Left lung (tissue), 10 donors: ENCODE results near the gene KIF16B. TPM values are rescaled to one million over a fixed set of nuclear protein-coding genes. Genes with fewer than 3 reads are reported as not detected.

Experiments
- ATAC-seq: fragments of 200-7000 bp; cut with Tn5 transposase; one replicate; pipeline ENCODE4 v1.9.1; 2020; ENCODE audit warnings: moderate library complexity
- DNase-seq, 4 donors: peaks; one replicate each; pipeline ENCODE4 v3.0.0-alpha.2; 2013 to 2020
- H3K27ac ChIP-seq, 2 donors: fragments of 200-600 bp; sonication (generic) in 1 of 2; one replicate each; pipeline versions ENCODE4 v1.5.0 to v1.8.0; 2020 to 2021
- H3K27me3 ChIP-seq, 2 donors: fragments of 200-600 bp; sonication (generic) in 1 of 2; one replicate each; pipeline versions ENCODE4 v1.5.0 to v1.8.0; 2020 to 2021
- H3K36me3 ChIP-seq, 2 donors: fragments of 200-600 bp; sonication (generic) in 1 of 2; one replicate each; pipeline versions ENCODE4 v1.5.0 to v1.8.0; 2020 to 2021
- H3K4me1 ChIP-seq, 2 donors: fragments of 200-600 bp; one replicate each; pipeline ENCODE4 v1.8.0; 2021
- H3K4me3 ChIP-seq, 2 donors: fragments of 200-600 bp; sonication (generic) in 1 of 2; one replicate each; pipeline versions ENCODE4 v1.5.0 to v1.8.0; 2020 to 2021; ENCODE audit warnings: mild to moderate bottlenecking in 1 of 2
- H3K9me3 ChIP-seq, 2 donors: fragments of 200-600 bp; sonication (generic) in 1 of 2; one replicate each; pipeline versions ENCODE4 v1.5.0 to v1.8.0; 2020 to 2021
- intact Hi-C, 2 donors: fragments of 100-400 bp; cut with DNase I; formaldehyde crosslinking; loops; one replicate each; pipeline versions ENCODE4 v1.11.2 to v1.14.2; 2022
- polyA plus RNA-seq, 6 donors: library from polyadenylated mRNA; unstranded; fragments of 120-200 nt; gene quantifications; one replicate each; pipeline ENCODE4 v1.2.1, GENCODE V29; 2013; ENCODE audit not compliant: insufficient read length in 6 of 6
- total RNA-seq, 2 donors: library from RNA; stranded (reverse); fragmentation: NEBNext Ultra II Directional; extraction: Animal tissue kit (Norgen Biotek cat#: 25700); gene quantifications; one replicate each; pipeline ENCODE4 v1.2.1, GENCODE V29; 2021
- TF ChIP-seq, protein P1 (sequence below), 2 donors: fragments of 200-600 bp; sonication (generic) in 1 of 2; IDR thresholded peaks; one replicate each; pipeline versions ENCODE4 v1.5.0 to v1.8.0; 2021; ENCODE audit warnings: antibody characterized with exemption in 2 of 2
- donor health status: DM: no; HTN: yes; CAD: no.
- donor health status: DM: no; HTN: no; CAD: no.

KIF16B gene
- total and polyA plus RNA-seq, 8 donors, result 9.1 to 23.8 (median 12.8) TPM

DNA sequence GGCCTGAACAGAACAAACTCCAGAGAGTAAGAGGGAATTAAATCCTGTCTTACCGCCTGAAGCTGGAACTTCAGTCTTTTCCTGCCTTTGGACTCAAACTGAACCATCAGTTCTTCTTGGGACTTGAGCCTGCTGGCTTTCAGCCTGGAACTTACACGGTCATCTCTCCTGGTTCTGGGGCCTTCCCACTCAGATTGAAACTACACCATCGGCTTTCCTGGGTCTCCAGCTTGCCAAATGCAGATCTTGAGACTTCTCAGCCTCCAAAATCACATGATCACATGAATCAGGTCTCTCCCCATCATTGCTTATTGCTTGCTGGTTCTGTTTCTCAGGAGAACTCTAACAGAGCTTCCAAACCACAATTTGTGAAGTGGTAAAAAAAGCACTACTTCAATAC is 276.3 kb downstream of the KIF16B start:
- DNase-seq (no peak), ATAC-seq (no peak)
- TF ChIP-seq, protein P1, sequence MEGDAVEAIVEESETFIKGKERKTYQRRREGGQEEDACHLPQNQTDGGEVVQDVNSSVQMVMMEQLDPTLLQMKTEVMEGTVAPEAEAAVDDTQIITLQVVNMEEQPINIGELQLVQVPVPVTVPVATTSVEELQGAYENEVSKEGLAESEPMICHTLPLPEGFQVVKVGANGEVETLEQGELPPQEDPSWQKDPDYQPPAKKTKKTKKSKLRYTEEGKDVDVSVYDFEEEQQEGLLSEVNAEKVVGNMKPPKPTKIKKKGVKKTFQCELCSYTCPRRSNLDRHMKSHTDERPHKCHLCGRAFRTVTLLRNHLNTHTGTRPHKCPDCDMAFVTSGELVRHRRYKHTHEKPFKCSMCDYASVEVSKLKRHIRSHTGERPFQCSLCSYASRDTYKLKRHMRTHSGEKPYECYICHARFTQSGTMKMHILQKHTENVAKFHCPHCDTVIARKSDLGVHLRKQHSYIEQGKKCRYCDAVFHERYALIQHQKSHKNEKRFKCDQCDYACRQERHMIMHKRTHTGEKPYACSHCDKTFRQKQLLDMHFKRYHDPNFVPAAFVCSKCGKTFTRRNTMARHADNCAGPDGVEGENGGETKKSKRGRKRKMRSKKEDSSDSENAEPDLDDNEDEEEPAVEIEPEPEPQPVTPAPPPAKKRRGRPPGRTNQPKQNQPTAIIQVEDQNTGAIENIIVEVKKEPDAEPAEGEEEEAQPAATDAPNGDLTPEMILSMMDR (IDR thresholded peaks at IDR 0.05), result no peak
- Histone ChIP-seq H3K9me3 (peaks cover 0 to 12% of the 10 kb centered on the region in 2 donors), H3K27ac (no peak overlapping the region), H3K27me3 (no peaks in the 10 kb centered on the region), H3K4me3 (no peak overlapping the region), H3K4me1 (no peaks in the 10 kb centered on the region), H3K36me3 (no peaks in the 10 kb centered on the region)
- intact Hi-C loops, result no loop called here

DNA sequence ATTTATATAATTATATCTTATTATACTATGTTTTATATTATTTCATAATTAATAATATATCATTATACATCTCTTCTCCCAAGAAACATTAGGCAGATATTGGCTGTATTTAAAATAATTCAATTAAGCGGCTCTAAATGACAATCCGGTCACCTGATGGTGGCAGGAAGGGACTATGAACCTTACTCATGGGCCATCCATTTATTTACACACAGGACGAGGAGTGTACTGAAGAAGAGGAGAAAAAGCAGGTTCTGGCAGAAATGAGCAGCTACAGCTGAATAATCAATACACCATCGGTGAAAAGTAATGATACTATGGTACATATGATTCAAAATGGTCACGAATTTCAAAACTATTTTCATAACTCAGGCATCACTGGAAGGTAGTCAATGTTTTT is 277.7 kb downstream of the KIF16B start:
- Histone ChIP-seq H3K9me3 (no peaks in the 10 kb centered on the region), H3K4me1 (no peaks in the 10 kb centered on the region), H3K36me3 (no peaks in the 10 kb centered on the region), H3K4me3 (no peak overlapping the region), H3K27ac (no peak overlapping the region), H3K27me3 (no peaks in the 10 kb centered on the region)
- intact Hi-C loops, result no loop called here
- DNase-seq (no peak), ATAC-seq (no peak)
- TF ChIP-seq, protein P1 (IDR thresholded peaks at IDR 0.05), result no peak

DNA sequence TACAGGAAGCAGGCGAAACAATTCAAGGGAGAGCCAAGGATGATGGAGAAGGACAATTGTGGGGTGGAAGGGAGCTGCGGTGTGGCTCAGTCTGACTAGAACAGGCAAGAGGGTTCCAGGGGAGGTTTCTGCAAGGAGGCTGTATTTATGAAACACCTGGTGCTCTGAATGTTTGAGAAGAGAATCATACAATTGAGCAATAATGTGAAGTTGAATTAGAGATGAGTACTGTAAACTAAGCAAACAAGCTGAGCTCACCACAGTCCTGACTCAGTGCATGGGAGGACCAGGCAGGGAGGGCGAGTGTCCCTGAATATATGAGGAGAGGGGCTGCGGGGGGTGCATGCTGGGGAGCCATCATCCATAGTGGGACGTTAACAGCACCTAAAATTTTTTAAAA is 279.7 kb downstream of the KIF16B start:
- DNase-seq (no peak), ATAC-seq (no peak)
- no peaks in the 10 kb centered on the region for H3K9me3 ChIP-seq
- no peaks in the 10 kb centered on the region for H3K36me3 ChIP-seq
- H3K27me3 ChIP-seq, result no peaks in the 10 kb centered on the region
- no peak overlapping the region for H3K27ac ChIP-seq
- no peaks in the 10 kb centered on the region for H3K4me1 ChIP-seq
- intact Hi-C loops, result no loop called here
- TF ChIP-seq, protein P1 (IDR thresholded peaks at IDR 0.05), result no peak
- H3K4me3 ChIP-seq, result no peak overlapping the region

DNA sequence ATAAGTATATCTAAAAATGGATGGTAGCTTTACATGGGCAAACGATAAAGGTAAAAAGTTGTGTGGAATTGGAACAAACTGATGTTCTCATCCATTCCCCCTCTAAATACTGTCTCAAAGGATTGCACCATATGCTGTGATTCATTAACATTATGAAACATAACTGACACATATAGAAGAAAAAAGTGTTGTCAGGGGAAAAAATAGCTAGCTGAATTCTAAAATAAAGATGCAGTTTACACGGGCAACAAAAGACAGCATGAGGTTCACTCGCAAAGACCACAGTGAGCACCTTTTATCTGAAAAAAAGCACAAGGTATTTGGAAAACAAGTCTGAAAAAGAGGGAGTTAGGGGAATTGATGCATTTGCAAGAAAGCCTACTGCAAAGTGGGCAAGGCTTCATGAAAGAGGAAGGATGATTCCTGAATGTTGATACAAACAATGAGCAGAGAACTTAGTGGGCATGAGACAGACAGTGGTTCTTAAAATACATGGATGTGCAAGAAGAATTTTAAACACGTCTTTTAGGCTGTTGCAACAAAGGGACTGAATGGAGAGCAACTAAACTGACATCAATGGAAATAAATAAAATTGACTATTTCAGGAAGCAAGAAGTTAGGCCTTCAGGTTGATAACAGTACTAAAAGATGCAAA is 280.9 kb downstream of the KIF16B start:
- no peak for ATAC-seq
- Histone ChIP-seq H3K4me3 (no peak overlapping the region), H3K9me3 (no peaks in the 10 kb centered on the region), H3K4me1 (no peaks in the 10 kb centered on the region), H3K27ac (no peak overlapping the region), H3K36me3 (no peaks in the 10 kb centered on the region), H3K27me3 (no peaks in the 10 kb centered on the region)
- TF ChIP-seq, protein P1 (IDR thresholded peaks at IDR 0.05), result no peak
- intact Hi-C loops, result no loop called here
- no peak for DNase-seq

DNA sequence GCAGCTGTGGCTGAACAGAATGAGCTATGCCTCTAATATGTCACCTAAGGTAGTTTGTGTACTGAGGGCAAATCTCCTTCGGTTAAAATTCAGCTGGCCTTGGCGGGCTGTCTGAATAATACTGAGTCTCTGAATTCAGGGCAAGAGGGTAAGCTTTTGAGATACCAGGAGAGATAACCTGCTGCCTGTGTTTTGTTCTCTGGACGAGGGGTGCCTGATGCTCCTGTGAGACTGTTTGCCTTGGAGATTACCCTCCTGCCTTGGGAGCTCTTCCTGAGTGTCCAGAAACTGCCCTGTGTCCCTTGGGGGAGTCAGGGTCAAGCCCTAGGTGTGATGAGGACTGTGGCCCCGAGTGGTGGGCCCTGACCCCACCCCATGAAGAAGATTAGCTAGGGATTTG is 282.9 kb downstream of the KIF16B start:
- H3K27me3 ChIP-seq, result no peaks in the 10 kb centered on the region
- TF ChIP-seq, protein P1 (IDR thresholded peaks at IDR 0.05), result no peak
- H3K36me3 ChIP-seq, result no peaks in the 10 kb centered on the region
- H3K27ac ChIP-seq, result no peak overlapping the region
- ATAC-seq (no peak), DNase-seq (no peak)
- H3K9me3 ChIP-seq, result no peaks in the 10 kb centered on the region
- intact Hi-C loops, result no loop called here
- no peak overlapping the region for H3K4me3 ChIP-seq
- H3K4me1 ChIP-seq, result no peaks in the 10 kb centered on the region
